Vagina (tissue), 2 donors: Measurements from ENCODE around the gene KCNQ2. TPM values are rescaled to one million over a fixed set of nuclear protein-coding genes. Genes with fewer than 3 reads are reported as not detected.

Experiments
- DNase-seq, 2 donors: peaks; one replicate each; pipeline ENCODE4 v3.0.0-alpha.2; 2017; ENCODE audit errors: extremely low spot score in 2 of 2
- H3K27ac ChIP-seq: fragments of 200-600 bp; sonication (generic); one replicate; pipeline ENCODE4 v1.5.1; 2019
- H3K27me3 ChIP-seq: fragments of 200-600 bp; sonication (generic); one replicate; pipeline ENCODE4 v1.5.1; 2019
- H3K36me3 ChIP-seq, 2 donors: fragments of 200-600 bp; sonication (generic); one replicate each; pipeline ENCODE4 v1.5.1; 2017 to 2019
- H3K4me1 ChIP-seq: fragments of 200-600 bp; sonication (generic); one replicate; pipeline ENCODE4 v1.5.1; 2019
- H3K4me3 ChIP-seq, 2 donors: fragments of 200-600 bp; sonication (generic); 1 replicate in 1 of 2; 2 replicates in 1 of 2; pipeline ENCODE4 v1.5.1; 2016 to 2019
- H3K9me3 ChIP-seq: fragments of 200-600 bp; sonication (generic); one replicate; pipeline ENCODE4 v1.5.1; 2019
- POLR2A ChIP-seq, 2 donors: fragments of 450-650 bp; IDR thresholded peaks; one replicate each; pipeline ENCODE4 v1.6.1; 2017; ENCODE audit warnings: antibody characterized with exemption in 2 of 2, mild to moderate bottlenecking in 2 of 2, moderate library complexity in 2 of 2
- POLR2AphosphoS5 ChIP-seq, 2 donors: sonication (generic); formaldehyde crosslinking; IDR thresholded peaks; one replicate each; pipeline ENCODE4 v1.9.0; 2017; ENCODE audit warnings: antibody characterized with exemption in 2 of 2, mild to moderate bottlenecking in 2 of 2, low read depth in 1 of 2; ENCODE audit not compliant: insufficient read depth in 1 of 2
- intact Hi-C: fragments of 100-400 bp; cut with DNase I; formaldehyde crosslinking; loops from one replicate; pipeline ENCODE4 v1.15.1; 2023
- total RNA-seq: library from RNA; depleted of rRNA; stranded (reverse); fragments of >200 nt; gene quantifications from one replicate; pipeline ENCODE4 v1.2.3, GENCODE V29; 2016
- TF ChIP-seq, protein P1 (sequence below), 3 experiments: fragments of 450-650 bp in 2 of 3; fragments of 200-600 bp in 1 of 3; sonication (generic) in 1 of 3; IDR thresholded peaks; one replicate each; pipeline ENCODE4 v1.5.1; 2017 to 2019; ENCODE audit warnings: antibody characterized with exemption in 3 of 3, mild to moderate bottlenecking in 2 of 3, moderate library complexity in 2 of 3

KCNQ2 gene
- total RNA-seq, 1 donor from 2014 or later, result 1.2 TPM

- Histone ChIP-seq H3K4me1 (no peaks in the 10 kb centered on the region), H3K9me3 (no peaks in the 10 kb centered on the region), H3K27ac (no peak overlapping the region), H3K27me3 (no peaks in the 10 kb centered on the region), H3K4me3 (no peak overlapping the region), H3K36me3 (no peaks in the 10 kb centered on the region)
- TF ChIP-seq POLR2A (IDR thresholded peaks at IDR 0.05) (no peak), POLR2AphosphoS5 (IDR thresholded peaks at IDR 0.05; ENCODE audit: insufficient read depth in 1 of 2, low read depth in 1 of 2) (no peak)
- TF ChIP-seq, protein P1, sequence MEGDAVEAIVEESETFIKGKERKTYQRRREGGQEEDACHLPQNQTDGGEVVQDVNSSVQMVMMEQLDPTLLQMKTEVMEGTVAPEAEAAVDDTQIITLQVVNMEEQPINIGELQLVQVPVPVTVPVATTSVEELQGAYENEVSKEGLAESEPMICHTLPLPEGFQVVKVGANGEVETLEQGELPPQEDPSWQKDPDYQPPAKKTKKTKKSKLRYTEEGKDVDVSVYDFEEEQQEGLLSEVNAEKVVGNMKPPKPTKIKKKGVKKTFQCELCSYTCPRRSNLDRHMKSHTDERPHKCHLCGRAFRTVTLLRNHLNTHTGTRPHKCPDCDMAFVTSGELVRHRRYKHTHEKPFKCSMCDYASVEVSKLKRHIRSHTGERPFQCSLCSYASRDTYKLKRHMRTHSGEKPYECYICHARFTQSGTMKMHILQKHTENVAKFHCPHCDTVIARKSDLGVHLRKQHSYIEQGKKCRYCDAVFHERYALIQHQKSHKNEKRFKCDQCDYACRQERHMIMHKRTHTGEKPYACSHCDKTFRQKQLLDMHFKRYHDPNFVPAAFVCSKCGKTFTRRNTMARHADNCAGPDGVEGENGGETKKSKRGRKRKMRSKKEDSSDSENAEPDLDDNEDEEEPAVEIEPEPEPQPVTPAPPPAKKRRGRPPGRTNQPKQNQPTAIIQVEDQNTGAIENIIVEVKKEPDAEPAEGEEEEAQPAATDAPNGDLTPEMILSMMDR (IDR thresholded peaks at IDR 0.05), result no peak
- intact Hi-C loops, result no loop called here
- no peak for DNase-seq
Measured at GRCh38 chr20:63411898-63412631, 60.4 kb downstream of the KCNQ2 start.

DNA sequence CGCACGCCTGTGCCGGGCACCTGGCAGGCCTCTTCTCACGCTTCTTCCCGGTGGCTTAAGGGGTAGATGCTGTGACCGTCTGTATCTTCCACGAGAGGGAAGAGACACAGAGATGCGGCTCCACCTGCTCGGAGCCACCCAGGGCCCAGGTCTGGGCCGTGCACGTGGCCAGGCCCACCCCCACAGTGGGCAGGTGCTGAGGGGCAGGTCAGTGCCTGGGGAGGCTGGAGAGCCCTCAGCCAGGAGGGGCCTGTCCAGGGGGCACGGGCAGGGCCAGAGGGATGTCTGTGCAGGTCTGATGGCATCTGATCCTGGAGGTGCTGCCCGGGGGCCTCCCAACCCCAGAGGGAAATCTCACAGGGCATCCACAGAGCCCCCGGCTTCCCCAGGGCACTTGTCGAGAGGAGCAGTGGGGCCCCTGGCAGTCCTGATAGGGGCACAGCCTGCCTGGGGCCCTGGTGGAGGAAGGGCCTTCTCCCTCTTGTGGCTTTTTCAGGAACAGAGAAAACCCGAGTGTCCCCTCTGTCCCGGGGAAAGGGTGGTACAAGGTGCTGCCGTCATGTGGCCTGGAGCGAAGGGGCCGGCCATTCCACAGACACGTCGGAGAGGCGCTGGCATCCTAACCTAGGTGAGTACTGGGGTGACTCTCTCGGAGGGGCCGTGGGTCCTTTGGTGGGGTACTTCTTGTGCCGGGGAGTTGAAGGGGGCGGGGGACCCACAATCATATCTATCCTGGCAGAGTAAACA lies 61.1 kb downstream of the KCNQ2 start:
- TF ChIP-seq, protein P1 (IDR thresholded peaks at IDR 0.05), result no peak
- TF ChIP-seq POLR2AphosphoS5 (IDR thresholded peaks at IDR 0.05; ENCODE audit: insufficient read depth in 1 of 2, low read depth in 1 of 2) (no peak), POLR2A (IDR thresholded peaks at IDR 0.05) (no peak)
- no peak for DNase-seq
- H3K4me1 ChIP-seq, result no peaks in the 10 kb centered on the region
- H3K27me3 ChIP-seq, result no peaks in the 10 kb centered on the region
- intact Hi-C loops, result no loop called here
- no peak overlapping the region for H3K27ac ChIP-seq
- H3K36me3 ChIP-seq, result no peaks in the 10 kb centered on the region
- H3K4me3 ChIP-seq, result no peak overlapping the region
- no peaks in the 10 kb centered on the region for H3K9me3 ChIP-seq

DNA sequence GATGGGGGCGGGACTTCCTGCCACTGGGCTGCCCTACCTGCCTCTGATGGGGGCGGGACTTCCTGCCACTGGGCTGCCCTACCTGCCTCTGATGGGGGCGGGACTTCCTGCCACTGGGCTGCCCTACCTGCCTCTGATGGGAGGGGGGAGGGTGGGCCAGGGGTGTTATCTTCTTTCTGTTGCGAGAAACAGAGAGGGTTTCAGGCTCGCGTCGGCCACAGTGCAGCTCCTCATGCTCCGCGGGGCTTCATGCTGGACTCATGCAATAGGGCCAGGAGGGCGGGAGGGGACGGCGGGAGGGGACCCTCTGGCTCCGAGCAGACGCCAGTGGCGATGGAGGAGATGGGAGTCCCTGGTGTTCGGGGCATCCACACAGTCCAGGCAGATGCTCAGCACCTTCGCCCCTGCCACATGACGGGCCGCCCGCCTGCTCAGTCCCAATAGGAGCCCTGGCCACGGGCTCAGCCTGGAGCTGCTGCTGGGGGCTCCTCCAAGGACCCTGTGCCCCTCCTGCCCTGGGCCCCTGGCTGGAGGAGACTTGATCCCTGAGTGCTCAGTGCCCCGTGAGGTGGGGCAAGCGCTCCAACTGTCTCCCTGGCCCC lies 62.5 kb downstream of the KCNQ2 start:
- H3K27me3 ChIP-seq, result no peaks in the 10 kb centered on the region
- H3K36me3 ChIP-seq, result no peaks in the 10 kb centered on the region
- no peak for TF ChIP-seq POLR2A (IDR thresholded peaks at IDR 0.05)
- TF ChIP-seq, protein P1 (IDR thresholded peaks at IDR 0.05), result no peak
- no peak for TF ChIP-seq POLR2AphosphoS5 (IDR thresholded peaks at IDR 0.05; ENCODE audit: insufficient read depth in 1 of 2, low read depth in 1 of 2)
- no peak for DNase-seq
- H3K4me3 ChIP-seq, result no peak overlapping the region
- no peak overlapping the region for H3K27ac ChIP-seq
- H3K4me1 ChIP-seq, result no peaks in the 10 kb centered on the region
- H3K9me3 ChIP-seq, result no peaks in the 10 kb centered on the region
- intact Hi-C loops, result no loop called here

DNA sequence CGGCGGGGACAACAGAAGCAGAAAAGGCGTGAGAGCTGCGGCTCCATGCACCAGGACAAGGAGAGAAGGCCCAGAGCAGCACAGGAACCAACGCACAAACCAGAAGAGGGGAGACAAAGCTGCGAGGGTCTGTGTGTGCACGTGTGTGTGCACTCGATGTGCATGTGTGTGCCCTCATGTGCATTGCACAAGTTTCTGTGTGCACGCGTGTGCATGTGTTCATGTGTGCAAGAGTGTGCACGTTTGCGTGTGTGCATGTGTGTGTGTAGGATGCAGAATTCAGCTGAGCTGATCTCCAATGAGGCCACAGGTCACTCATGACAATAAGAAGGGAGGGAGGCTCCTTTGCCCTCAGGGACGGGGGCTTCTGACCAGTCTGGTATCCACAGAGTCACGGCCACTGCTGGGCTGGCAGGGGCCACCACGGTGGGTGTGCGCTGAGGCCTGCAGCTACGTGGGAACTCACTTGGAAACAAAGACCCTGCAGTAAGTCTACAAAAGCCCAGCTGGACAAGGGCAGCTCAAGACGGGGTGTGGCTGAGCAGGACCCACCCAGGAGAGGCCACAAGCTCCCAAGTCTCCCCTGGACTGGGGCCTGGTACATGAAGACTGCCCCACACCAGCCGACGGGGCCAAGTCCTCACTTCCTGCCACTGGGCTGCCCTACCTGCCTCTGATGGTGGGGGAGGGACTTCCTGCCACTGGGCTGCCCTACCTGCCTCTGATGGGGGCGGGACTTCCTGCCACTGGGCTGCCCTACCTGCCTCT lies 63.2 kb downstream of the KCNQ2 start:
- no peaks in the 10 kb centered on the region for H3K9me3 ChIP-seq
- H3K4me3 ChIP-seq, result no peak overlapping the region
- no peak for DNase-seq
- intact Hi-C loops, result no loop called here
- no peaks in the 10 kb centered on the region for H3K27me3 ChIP-seq
- no peaks in the 10 kb centered on the region for H3K36me3 ChIP-seq
- H3K4me1 ChIP-seq, result no peaks in the 10 kb centered on the region
- no peak overlapping the region for H3K27ac ChIP-seq
- TF ChIP-seq, protein P1 (IDR thresholded peaks at IDR 0.05), result no peak
- no peak for TF ChIP-seq POLR2AphosphoS5 (IDR thresholded peaks at IDR 0.05; ENCODE audit: insufficient read depth in 1 of 2, low read depth in 1 of 2)
- TF ChIP-seq POLR2A (IDR thresholded peaks at IDR 0.05), result no peak
